NCI-H146 treated with DMSO at 0.1 percent for 48 hours (cell line): ENCODE data around the gene IGSF1.
"Not testable (repeated sequence)": the region's sequence is repeated elsewhere in the genome, so short reads cannot be mapped to it uniquely, and the experiment has no call there.

Experiments used
- DNase-seq: peaks from one replicate; lab custom pipeline; 2025; ENCODE audit not compliant: unreplicated experiment; lab: John Stamatoyannopoulos, UW

Gene IGSF1

DNA sequence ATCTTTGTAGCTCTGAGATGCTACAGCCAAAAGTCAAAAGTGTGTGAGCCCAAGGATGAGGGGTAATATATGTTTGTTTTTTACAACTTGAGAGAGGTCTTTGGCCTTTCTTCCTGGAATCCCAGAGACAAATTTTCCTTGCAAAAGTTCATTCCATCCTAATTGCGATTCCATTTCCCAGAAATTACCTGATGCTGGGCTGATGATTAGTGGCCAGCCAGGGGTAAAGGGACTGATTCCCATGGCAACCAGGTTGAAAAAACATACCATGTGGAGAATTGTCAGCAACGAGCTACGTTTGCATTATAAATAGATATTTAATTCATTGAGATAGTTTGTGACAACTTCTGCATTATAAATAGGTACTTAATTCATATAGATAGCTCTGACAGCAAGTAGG lies 17.8 kb downstream of the IGSF1 start:
- no peak for DNase-seq

DNA sequence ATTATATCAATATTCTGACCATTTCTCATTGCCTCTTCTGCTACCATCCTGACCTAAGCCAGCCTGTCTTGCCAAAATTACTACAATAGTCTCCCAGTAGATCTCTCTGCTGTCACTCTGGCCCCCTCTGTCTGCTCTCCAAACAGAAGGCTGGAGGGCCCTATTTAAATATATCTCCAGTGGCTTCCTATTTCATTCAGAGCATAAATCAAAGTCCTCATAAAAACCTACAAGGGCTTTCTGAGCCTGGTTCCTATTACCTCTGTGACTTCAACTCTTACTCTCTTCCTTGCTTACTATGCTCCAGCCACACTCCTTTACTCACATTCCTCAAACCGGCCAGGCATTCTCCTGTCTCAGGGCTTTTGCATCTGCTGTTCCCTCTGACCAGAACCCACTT lies 19.0 kb downstream of the IGSF1 start:
- DNase-seq = no peak

GRCh38 chrX:131264665-131265064 lies 24.4 kb downstream of the IGSF1 start:
- DNase-seq = no peak

DNA sequence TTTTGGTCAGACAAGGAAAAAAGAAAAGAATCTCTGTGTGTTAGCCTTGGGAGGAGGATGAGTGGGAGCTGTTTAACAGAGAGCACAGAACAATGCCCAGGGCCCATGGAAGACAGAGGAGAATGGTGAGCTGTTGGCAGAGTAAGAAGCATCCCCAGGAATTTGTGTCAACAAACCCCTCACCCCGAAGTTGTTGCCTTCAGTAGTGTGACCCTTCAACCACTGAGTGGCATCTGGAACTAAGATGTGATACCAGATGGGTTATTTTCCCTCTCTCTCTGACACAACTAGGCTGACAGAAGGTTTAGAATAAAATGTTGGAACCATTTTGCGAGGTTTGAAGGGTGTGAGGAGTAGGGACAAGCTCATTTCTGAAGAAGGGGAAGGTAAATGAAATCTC lies 25.1 kb downstream of the IGSF1 start:
- DNase-seq = no peak

- no peak for DNase-seq
Measured at GRCh38 chrX:131262738-131263679, 26.1 kb downstream of the IGSF1 start.

- DNase-seq = no peak
Measured at GRCh38 chrX:131262200-131262599, 26.9 kb downstream of the IGSF1 start.

- DNase-seq = no peak
Measured at GRCh38 chrX:131257367-131257766, 31.7 kb downstream of the IGSF1 start.

- DNase-seq = not testable (repeated sequence)
Measured at GRCh38 chrX:131250984-131251738, 37.9 kb downstream of the IGSF1 start.

DNA sequence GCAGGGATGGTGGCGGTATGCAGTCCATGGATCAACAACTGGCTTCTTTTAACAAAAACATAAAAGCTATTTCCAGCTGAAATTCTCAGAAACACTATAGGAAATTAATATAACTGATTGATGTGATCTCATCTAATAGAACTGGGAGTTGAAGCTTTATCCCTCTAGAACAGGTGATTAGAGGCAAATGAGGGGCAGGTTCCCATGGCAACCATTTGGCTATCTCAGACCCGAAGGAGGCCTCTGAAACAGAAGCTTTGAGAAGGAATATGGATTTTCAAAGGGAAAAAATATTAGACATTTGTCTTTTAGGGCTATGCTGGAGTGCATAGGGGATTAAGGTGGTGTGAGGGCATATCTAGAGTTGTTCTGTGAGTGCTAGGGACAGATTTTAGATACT lies 50.0 kb downstream of the IGSF1 start:
- no peak for DNase-seq

GRCh38 chrX:131237363-131237762 lies 51.7 kb downstream of the IGSF1 start:
- DNase-seq = no peak

DNA sequence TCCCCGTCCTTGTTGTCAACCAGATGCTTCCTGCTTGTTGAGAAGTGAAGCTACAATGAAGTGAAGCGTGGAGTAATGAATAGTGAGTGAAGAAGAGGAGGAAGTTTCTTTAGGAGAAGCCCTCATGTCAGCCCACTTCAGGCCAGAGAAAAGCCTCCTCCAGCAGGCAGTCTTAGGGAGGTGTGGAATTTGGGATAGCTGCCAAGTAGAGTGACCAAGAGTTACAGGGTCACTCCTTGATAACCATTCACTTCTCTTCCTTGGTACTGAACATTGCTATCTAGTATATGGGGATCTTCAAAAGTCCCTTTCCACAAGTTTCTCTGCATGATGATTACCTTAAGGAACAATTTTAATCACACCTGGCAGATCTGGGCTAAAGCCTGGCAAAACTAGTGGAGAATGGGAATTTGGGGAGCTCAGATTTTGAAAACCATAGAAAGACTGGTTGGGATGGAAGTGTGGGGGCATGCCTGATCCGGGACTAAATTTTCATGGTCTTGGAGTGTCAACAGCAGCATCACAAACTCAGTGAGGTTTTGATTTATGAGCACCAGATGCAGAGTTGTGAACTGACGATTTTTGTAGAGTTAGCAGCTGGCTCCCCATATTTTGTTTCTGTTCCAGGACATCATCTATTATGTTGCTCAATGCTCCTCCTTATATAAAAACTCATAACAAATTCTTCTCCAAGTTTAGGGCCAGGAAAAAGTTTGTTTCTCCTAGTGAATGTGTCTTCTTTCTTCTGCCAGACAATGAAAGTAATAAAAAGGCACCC lies 53.1 kb downstream of the IGSF1 start:
- DNase-seq = no peak

- DNase-seq = no peak
Measured at GRCh38 chrX:131227608-131228007, 61.5 kb downstream of the IGSF1 start.

GRCh38 chrX:131226591-131226990 lies 62.5 kb downstream of the IGSF1 start:
- DNase-seq = no peak

DNA sequence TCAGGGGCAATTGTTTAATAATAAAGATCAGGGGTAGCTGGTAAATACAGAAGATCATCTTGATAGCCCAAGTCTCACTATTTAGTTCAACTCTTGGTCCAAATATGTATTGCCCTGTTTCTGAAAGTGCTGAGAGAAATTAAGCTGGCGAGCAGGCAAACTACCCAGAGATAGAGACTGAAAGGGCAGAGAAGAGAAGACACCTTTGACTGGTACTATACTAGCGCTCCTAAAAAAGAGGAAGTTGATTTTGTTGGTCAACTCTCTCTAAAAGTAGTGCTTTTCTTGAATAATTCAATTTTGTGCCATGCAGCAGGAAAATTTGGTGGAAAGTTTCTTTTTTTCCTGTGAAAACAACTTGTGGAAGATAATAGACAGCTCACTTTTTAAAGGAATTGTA lies 64.0 kb downstream of the IGSF1 start:
- DNase-seq = no peak
